Caco-2 (cell line): ENCODE measurements around the gene CACNA1D. TPM values are rescaled to one million over a fixed set of nuclear protein-coding genes. Genes with fewer than 3 reads are reported as not detected.

Experiments
- BruUV-seq: library from RNA; stranded (reverse); fragments of 400-500 nt; replicated peaks from 2 replicates; lab custom pipeline; 2021; lab: Mats Ljungman, UMichigan
- CTCF ChIA-PET: fragments of 300-600 bp; sonication (Branson Sonifier 250); formaldehyde crosslinking; loops from one replicate; lab custom pipeline; 2022; ENCODE audit warnings: antibody characterized with exemption; lab: Charles Lee
- POLR2A ChIA-PET: fragments of 300-600 bp; sonication (Branson Sonifier 250); formaldehyde crosslinking; loops from one replicate; lab custom pipeline; 2022; ENCODE audit warnings: antibody characterized with exemption; lab: Charles Lee
- DNase-seq, 2 experiments: peaks; one replicate each; pipeline versions ENCODE4 v3.0.0 to v3.0.0-alpha.2; 2020 to 2022
- H3K27me3 ChIP-seq: replicated peaks from 2 replicates; pipeline ENCODE4 v1.6.0; 2011; ENCODE audit warnings: low read length; ENCODE audit not compliant: control insufficient read depth, insufficient read depth
- H3K36me3 ChIP-seq: 2 replicates; pipeline ENCODE4 v1.5.1; 2011; ENCODE audit warnings: low read length; ENCODE audit not compliant: control insufficient read depth, insufficient read depth
- H3K4me1 ChIP-seq: fragments of 250-450 bp; sonication (Bioruptor Pico); 2 replicates; pipeline ENCODE4 v1.5.1; 2020; ENCODE audit warnings: mild to moderate bottlenecking
- H3K4me3 ChIP-seq: 2 replicates; pipeline ENCODE4 v1.5.1; 2011; ENCODE audit warnings: low read depth, mild to moderate bottlenecking, control low read depth, low read length
- H3K9me3 ChIP-seq: fragments of 250-450 bp; sonication (Bioruptor Pico); 2 replicates; pipeline ENCODE4 v1.5.1; 2020; ENCODE audit warnings: mild to moderate bottlenecking, moderate library complexity
- H3K27ac Mint-ChIP-seq: one replicate; pipeline ENCODE4 v1.8.0; 2022; ENCODE audit warnings: mixed read lengths; ENCODE audit not compliant: unreplicated experiment
- H3K27me3 Mint-ChIP-seq: one replicate; pipeline ENCODE4 v1.8.0; 2022; ENCODE audit warnings: mixed read lengths; ENCODE audit not compliant: insufficient read depth, unreplicated experiment
- H3K36me3 Mint-ChIP-seq: one replicate; pipeline ENCODE4 v1.8.0; 2022; ENCODE audit warnings: mild to moderate bottlenecking, mixed read lengths; ENCODE audit not compliant: insufficient read depth, unreplicated experiment
- H3K4me1 Mint-ChIP-seq: one replicate; pipeline ENCODE4 v1.8.0; 2022; ENCODE audit warnings: low read depth, mixed read lengths; ENCODE audit not compliant: unreplicated experiment
- H3K4me3 Mint-ChIP-seq: one replicate; pipeline ENCODE4 v1.8.0; 2022; ENCODE audit warnings: mild to moderate bottlenecking, moderate library complexity, mixed read lengths; ENCODE audit not compliant: unreplicated experiment
- H3K9me3 Mint-ChIP-seq: one replicate; pipeline ENCODE4 v1.8.0; 2022; ENCODE audit warnings: mixed read lengths; ENCODE audit not compliant: unreplicated experiment
- intact Hi-C: fragments of 100-400 bp; cut with micrococcal nuclease; formaldehyde crosslinking; loops from one replicate; pipeline ENCODE4 v1.10.0; 2022; ENCODE audit not compliant: unreplicated experiment
- total RNA-seq: library from RNA; stranded (reverse); gene quantifications from 2 replicates; pipeline ENCODE4 v1.2.3, GENCODE V29; 2022
- TF ChIP-seq, protein P1 (sequence below), 2 experiments: fragments of 200-600 bp in 1 of 2; IDR thresholded peaks; 1 replicate in 1 of 2; 2 replicates in 1 of 2; pipeline versions ENCODE4 v1.5.1 to v1.8.0; 2011 to 2022; ENCODE audit warnings: antibody characterized with exemption in 1 of 2, control low read depth in 1 of 2, inconsistent platforms in 1 of 2, low read depth in 1 of 2, low read length in 1 of 2, mild to moderate bottlenecking in 1 of 2, moderate library complexity in 1 of 2; ENCODE audit not compliant: insufficient read depth in 1 of 2, severe bottlenecking in 1 of 2, unreplicated experiment in 1 of 2

CACNA1D gene
- total RNA-seq, 1 experiment from 2014 or later: 13.3 TPM

DNA sequence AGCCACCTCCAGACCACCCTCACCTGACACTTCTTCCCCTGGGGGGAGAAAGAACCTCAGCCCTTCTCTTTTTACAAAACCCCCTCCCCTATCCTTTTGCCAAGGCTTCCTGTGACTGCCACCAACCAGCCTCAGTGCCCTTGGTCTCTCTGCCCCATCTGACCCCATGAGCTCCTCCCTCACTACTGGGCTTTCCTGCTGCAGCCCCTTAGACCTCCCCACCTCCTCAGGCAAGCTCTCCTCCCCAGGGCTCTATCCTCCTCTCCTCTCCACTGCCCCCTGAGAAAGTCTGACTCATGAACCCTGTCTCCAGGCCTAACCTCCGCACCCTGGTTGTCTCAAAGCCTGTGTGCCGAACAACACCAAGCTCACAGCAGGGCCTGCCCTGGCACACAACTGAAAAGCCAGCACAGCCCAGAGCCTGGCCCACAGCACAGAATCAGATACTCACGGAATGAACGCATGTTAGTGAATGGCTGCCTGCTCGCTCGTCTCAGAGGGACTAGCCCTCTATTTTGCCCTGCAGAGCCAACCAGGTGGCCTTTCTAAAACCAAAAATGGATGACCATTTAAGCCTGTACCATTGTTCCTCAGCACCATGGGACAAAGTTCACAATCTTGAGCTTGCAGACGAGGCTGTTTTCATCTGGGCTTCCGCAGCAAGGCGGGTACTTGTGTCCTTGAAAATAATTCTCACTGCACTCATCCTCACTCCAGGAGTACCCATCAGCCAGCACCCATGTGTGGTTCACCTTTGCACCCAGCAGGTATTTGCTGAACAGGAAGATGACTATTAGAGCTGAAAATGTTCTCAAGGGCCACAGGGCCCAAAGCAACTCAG lies 350.1 kb downstream of the CACNA1D start:
- POLR2A ChIA-PET: interaction anchor here (2.8 kb wide), 1 partner anchor 47 kb away, joined by 14 read pairs; the partner anchor contains the start of gene SELENOK
- H3K27ac Mint-ChIP-seq: peak overlapping the region; percentile 93
- TF ChIP-seq, protein P1, sequence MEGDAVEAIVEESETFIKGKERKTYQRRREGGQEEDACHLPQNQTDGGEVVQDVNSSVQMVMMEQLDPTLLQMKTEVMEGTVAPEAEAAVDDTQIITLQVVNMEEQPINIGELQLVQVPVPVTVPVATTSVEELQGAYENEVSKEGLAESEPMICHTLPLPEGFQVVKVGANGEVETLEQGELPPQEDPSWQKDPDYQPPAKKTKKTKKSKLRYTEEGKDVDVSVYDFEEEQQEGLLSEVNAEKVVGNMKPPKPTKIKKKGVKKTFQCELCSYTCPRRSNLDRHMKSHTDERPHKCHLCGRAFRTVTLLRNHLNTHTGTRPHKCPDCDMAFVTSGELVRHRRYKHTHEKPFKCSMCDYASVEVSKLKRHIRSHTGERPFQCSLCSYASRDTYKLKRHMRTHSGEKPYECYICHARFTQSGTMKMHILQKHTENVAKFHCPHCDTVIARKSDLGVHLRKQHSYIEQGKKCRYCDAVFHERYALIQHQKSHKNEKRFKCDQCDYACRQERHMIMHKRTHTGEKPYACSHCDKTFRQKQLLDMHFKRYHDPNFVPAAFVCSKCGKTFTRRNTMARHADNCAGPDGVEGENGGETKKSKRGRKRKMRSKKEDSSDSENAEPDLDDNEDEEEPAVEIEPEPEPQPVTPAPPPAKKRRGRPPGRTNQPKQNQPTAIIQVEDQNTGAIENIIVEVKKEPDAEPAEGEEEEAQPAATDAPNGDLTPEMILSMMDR (IDR thresholded peaks at IDR 0.05; ENCODE audit: insufficient read depth in 1 of 2, low read depth in 1 of 2, low read length in 1 of 2, severe bottlenecking in 1 of 2, unreplicated experiment in 1 of 2): no peak
- peak overlapping the region; percentile 89 for H3K4me3 Mint-ChIP-seq
- intact Hi-C loops: loop anchor here (5.0 to 10.0 kb wide), 2 partner anchors 48 to 120 kb away; partner anchors contain the start of gene SELENOK
- Histone ChIP-seq H3K27me3 (no peaks in the 10 kb centered on the region), H3K9me3 (no peaks in the 10 kb centered on the region), H3K4me1 (peaks cover 32% of the 10 kb centered on the region), H3K36me3 (no peaks in the 10 kb centered on the region), H3K4me3 (peak overlapping the region; percentile 81)
- BruUV-seq: TSS peak; percentile 24
- DNase-seq: no peak
- CTCF ChIA-PET: no interaction called here
- no peaks in the 10 kb centered on the region for H3K9me3 Mint-ChIP-seq
- H3K27me3 Mint-ChIP-seq: no peaks in the 10 kb centered on the region
- peaks cover 18% of the 10 kb centered on the region for H3K4me1 Mint-ChIP-seq
- H3K36me3 Mint-ChIP-seq: peaks cover 13% of the 10 kb centered on the region

DNA sequence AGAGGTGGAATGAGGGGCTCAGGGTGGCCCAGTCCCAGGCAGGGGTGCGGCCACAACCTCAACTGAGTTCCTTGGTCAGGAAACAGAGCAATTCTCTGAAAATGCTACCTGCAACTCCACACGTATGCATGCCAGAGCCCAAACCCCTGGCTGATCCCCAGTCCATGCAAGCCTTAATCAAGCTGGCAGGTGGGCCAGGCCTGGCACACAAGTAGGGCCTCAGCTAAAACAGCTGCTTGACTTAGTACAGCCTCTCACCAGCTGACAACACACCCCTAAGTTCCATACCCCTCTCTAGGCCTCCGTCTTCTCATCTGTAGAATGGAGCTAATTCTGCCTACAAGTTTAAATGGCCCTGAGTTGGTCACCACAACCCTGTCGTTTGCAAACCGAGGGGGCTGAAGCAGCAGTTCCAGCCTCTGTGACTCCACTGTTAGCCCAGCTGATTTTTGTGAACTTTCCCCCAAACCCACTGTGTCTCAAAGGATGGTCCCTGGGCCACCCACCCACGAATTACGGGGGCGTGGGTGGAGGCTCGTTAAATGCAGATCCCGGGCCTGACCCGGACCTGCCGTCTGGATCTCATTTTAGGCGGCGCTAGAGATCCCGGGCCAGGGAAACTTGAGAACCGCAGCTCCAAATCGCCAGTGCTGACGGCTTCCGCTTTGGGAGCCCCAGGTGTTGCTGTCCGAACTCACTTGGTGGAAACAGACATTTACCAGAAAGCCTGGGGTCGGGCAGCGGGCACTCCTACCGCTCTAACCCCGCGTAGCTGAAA lies 350.9 kb downstream of the CACNA1D start:
- BruUV-seq: no TSS peak
- H3K4me1 ChIP-seq: peaks cover 32% of the 10 kb centered on the region

More for the DNA sequence above, 350.9 kb downstream of the CACNA1D start:
- no peaks in the 10 kb centered on the region for H3K36me3 ChIP-seq
- DNase-seq: peak; percentile 63 to 66
- intact Hi-C loops: loop anchor here (5.0 to 10.0 kb wide), 2 partner anchors 47 to 120 kb away; partner anchors contain the start of gene SELENOK
- no peaks in the 10 kb centered on the region for H3K9me3 ChIP-seq
- TF ChIP-seq, protein P1 (IDR thresholded peaks at IDR 0.05; ENCODE audit: insufficient read depth in 1 of 2, low read depth in 1 of 2, low read length in 1 of 2, severe bottlenecking in 1 of 2, unreplicated experiment in 1 of 2): peak; percentile 25 to 45
- POLR2A ChIA-PET: interaction anchor here (0.5 to 2.8 kb wide), 2 partner anchors 19 to 46 kb away, joined by 4 to 14 read pairs; partner anchors contain the start of gene SELENOK
- Mint-ChIP-seq H3K4me3 (peak overlapping the region; percentile 89), H3K27me3 (no peaks in the 10 kb centered on the region), H3K27ac (peak overlapping the region; percentile 93), H3K9me3 (no peaks in the 10 kb centered on the region), H3K36me3 (peaks cover 8% of the 10 kb centered on the region), H3K4me1 (peaks cover 18% of the 10 kb centered on the region)
- H3K4me3 ChIP-seq: peak overlapping the region; percentile 81
- CTCF ChIA-PET: no interaction called here
- H3K27me3 ChIP-seq: no peaks in the 10 kb centered on the region
